ENCODE measurements around the gene TPSB2.

Gene TPSB2

DNA sequence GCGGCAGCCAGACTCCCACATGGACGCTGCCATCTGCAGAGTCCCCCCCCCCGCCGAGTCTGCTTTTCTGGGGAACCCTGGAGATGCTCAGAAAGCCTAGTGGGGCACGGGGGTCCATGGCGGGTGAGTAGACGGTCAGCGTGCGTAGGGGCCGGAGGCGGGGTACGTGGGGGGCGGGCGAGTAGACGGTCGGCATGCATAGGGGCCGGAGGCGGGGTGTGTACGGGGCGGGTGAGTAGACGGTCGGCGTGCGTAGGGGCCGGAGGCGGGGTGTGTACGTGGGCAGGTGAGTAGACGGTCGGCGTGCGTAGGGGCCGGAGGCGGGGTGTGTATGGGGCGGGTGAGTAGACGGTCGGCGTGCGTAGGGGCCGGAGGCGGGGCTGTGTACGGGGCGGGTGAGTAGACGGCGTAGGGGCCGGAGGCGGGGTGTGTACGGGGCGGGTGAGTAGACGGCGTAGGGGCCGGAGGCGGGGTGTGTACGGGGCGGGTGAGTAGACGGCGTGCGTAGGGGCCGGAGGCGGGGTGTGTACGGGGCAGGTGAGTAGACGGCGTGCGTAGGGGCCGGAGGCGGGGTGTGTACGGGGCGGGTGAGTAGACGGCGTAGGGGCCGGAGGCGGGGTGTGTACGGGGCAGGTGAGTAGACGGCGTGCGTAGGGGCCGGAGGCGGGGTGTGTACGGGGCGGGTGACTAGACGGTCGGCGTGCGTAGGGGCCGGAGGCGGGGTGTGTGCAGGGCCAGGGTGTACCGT lies 44.4 kb downstream of the TPSB2 start:
- in situ Hi-C loops (cut with HindIII; ENCODE audit: low sequenced_read_pairs): loop anchor here (10.0 kb wide), 1 partner anchor 71 kb away; no protein-coding TSS in a partner anchor

DNA sequence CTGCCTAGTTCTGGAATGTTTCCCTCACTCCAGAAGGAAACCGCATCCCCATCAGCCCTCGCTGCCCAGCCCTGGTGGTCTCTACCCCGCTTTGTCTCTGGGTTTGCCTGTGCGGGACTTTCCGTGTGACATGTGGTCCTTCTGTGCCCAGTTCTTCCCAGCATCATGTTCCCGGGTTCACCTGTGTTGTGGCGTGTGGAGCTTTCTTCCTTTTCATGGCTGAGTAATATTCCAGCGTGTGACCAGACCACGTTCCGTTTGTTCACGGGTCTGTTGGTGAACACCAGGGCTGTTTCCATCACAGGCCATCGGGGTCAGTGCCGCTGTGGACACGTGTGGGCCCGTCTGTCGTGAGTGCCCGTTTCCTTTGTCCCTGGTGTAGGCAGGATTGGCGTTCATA lies 45.0 kb downstream of the TPSB2 start:
- in situ Hi-C loops (cut with HindIII; ENCODE audit: low sequenced_read_pairs): loop anchor here (10.0 kb wide), 1 partner anchor 70 kb away; no protein-coding TSS in a partner anchor

DNA sequence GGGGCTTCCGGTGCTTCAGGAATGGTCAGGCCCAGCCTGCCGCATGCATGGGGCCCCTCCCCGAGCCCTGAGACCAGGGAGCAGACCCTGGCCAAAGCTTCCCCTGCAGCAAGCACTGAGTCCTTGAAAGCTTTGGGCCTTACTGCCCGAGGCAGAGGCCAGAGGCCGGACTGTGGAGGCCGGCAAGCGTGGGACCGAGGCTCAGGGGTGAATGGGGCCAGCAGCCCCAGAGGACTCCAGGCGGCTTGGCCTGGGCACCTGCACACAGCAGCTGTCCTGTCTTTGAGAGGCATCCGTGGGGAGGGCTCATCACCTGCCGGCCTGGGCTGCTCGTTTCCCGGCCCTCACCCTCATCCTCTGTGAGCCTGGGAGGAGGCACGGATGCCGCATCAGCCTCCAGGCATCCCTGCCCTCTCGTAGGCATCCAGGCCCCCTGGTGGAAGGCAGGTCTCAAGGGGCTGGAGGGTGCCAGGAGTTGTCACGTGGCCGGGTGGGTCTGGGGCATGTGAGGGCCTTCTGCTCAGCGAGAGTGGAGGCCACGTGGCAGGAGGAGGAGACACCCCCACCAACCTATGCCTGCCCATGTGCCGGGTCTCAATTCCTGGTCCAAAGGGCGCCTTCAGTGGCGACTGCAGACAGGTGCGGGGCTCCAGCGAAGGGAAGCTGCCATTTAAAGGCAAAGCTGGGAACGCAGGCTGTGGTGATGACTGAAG lies 45.7 kb downstream of the TPSB2 start:
- in situ Hi-C loops (cut with HindIII; ENCODE audit: low sequenced_read_pairs): loop anchor here (10.0 kb wide), 1 partner anchor 70 kb away; no protein-coding TSS in a partner anchor

DNA sequence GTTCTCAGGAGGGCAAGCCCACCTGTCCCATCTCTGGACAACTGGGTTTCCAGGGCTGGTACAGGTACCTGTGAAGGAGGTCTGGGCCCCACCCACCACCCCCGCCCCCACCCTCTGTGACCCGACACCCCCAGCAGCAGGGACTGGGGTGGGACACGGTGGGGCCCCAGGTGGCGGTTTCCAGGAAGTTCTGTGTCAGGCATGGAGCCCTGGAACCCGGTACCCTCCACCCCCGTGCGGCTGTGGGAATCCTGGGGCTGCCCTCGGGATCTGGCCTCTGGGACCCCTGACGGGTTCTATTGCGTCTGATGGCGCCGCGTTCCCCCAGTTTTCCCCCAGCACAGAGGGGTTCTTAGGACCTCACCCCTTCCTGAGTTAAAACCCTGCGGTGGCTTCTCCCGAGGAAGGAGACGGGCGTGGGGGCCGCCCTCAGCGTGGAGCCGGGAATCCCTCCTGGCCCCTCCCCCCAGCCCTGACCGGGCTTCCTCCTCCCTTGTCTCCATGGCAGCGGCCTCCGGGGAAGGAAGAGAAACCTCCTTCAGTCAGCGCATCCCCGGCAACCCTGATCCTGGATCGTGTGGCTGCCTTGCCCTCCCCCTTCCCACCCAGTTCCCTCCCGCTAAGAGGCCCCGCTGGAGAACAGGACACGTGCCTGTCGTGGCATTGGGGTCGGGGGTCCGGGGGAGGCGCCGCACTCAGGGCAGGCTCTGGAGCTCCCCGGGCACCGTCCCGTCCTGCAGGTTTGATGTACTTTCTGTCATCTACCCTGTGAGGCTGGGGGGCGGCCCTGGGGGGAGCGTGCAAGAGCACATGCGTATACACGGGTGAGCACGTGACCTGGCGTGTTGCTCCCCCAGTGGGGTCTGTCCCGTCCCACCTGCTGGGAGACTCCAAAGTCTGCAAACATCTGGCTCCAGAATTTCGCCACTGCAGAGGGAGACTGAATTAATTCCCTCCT lies 46.8 kb downstream of the TPSB2 start:
- in situ Hi-C loops (cut with HindIII; ENCODE audit: low sequenced_read_pairs): loop anchor here (10.0 kb wide), 1 partner anchor 68 kb away; no protein-coding TSS in a partner anchor

DNA sequence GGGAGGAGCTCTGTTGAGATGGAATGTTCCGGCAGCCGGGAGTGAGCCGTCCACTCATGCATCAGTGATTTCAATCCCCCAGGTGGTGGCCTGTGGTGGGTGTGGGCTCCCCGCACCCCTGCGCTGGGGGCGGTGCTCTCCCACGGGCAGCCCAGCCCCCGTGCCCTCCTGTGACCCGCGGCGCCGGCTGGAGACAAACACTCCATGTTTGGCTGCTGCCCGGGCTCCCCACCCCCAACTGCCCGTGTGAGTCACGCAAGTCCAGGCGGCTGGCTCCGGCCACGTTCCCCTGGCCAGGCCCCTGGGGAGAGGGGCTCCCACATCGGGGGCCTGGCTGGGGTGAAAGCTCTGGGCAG lies 47.7 kb downstream of the TPSB2 start:
- in situ Hi-C loops (cut with HindIII; ENCODE audit: low sequenced_read_pairs): loop anchor here (10.0 kb wide), 1 partner anchor 67 kb away; no protein-coding TSS in a partner anchor

DNA sequence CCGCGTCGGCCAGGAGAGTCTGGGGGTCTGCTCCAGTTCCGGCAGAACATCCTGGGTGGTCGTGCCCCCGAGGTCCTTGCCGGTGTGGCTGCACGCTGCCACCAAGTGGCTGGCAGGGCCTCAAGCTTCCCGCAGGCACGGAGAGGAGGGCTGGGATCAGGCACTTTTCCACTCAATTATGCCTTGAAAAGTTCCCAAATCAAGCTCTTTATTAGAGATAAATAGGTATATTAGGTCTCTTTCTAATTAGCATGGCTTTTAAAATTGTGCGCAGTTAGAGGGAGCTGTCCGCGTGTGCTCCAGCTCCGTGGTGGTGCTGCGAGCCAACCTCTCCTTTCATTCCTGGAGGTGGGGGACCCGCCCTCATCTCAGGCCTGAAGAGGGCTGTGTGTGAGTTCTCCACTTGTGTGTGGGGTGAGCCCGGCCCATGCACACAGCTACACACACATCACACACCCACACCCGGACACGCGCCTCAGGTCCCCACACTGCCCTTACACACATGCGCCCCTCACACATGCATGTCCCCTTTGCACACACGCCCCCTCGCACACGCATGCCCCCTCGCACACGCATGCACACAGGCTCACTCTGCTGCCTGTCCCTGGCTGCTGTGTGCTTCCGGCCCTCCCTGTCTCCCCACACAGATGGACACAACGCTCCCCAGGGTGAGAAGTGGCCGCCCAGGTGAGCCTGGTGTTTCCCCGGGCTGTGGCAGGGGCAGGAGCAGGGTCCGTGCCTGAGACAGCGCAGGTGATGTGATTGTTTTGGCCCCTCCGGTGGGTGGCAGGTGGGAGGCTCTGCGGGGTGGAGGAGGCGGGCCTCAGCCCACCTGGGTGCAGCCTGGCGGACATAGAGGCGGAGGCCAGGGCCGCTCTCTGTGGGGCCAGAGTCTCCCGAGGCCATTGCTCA lies 48.3 kb downstream of the TPSB2 start:
- in situ Hi-C loops (cut with HindIII; ENCODE audit: low sequenced_read_pairs): loop anchor here (10.0 kb wide), 1 partner anchor 67 kb away; no protein-coding TSS in a partner anchor

DNA sequence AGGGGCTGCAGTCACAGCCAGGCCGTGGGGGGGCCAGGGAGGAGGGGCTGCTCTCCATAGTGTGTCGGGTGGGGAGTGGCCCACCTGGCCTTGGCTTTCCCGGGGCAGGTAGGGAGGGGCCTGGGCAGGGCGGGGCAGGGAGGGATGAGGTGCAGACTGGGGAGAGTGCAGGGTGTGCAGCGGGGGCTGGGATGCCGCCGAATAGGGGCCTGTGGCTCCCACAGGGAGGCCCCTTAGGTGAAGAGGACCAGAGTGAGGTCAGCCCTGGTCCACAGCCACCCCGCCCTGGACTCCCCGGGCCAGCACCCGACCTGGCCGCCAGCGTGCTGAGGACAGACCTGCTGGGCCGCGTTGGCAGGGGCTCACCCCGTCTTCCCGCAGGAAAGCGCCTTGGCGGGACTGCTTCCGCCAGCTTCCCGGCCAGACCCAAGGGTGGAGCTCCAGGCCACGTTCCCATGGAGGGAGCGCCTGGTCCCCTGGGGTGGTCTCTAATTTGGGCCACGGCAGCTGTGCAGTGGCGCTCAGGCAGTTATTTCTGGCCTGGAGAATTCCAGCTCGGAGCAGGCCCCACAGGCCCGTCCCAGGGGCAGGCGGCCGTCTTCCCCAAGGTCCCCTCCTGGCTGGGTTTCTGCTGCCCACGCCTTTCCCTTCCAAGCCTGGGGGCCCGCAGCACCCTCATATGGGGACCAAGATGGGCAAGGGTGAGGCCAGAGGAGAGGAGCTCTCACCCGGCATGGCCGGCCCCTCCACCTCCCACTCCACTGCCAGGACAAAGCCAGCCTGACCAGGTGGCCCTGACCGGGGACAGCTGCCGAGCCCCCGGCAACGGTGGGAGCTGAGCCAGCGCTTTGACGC lies 49.2 kb downstream of the TPSB2 start:
- in situ Hi-C loops (cut with HindIII; ENCODE audit: low sequenced_read_pairs): loop anchor here (10.0 kb wide), 1 partner anchor 66 kb away; no protein-coding TSS in a partner anchor
